GM13977 (cell line): ENCODE data around the gene MCM5.
"Not testable (repeated sequence)": the region's sequence is repeated elsewhere in the genome, so short reads cannot be mapped to it uniquely, and the experiment has no call there.

Source experiments
- DNase-seq: peaks from one replicate; pipeline ENCODE4 v3.0.0; 2012; ENCODE audit warnings: low spot score
- CTCF ChIP-seq: IDR thresholded peaks from 2 replicates; pipeline ENCODE4 v1.5.1; 2012; ENCODE audit warnings: mild to moderate bottlenecking, control low read depth; ENCODE audit not compliant: insufficient read depth; ENCODE audit errors: extremely low read depth, missing control alignments
- in situ Hi-C: fragments of 300-500 bp; cut with MboI; formaldehyde crosslinking; loops from one replicate; pipeline ENCODE4 v1.12.0; 2022; ENCODE audit warnings: low sequenced_read_pairs, low pct_unique_long_range_greater_than_20kb, mixed read lengths, inconsistent platforms; ENCODE audit not compliant: unreplicated experiment

MCM5 gene

GRCh38 chr22:35357883-35358621, 41.9 kb upstream of the MCM5 start:
- TF ChIP-seq CTCF, result no peak
- in situ Hi-C loops, result loop anchor here (10.0 kb wide), 2 partner anchors 227 to 767 kb away; no protein-coding TSS in a partner anchor
- no peak for DNase-seq

GRCh38 chr22:35359380-35360065, 40.4 kb upstream of the MCM5 start:
- TF ChIP-seq CTCF, result no peak
- DNase-seq, result no peak
- in situ Hi-C loops, result loop anchor here (10.0 kb wide), 2 partner anchors 225 to 765 kb away; no protein-coding TSS in a partner anchor

GRCh38 chr22:35361001-35361558, 38.9 kb upstream of the MCM5 start:
- no peak for DNase-seq
- TF ChIP-seq CTCF, result no peak
- in situ Hi-C loops, result no loop called here

GRCh38 chr22:35363566-35364086, 36.3 kb upstream of the MCM5 start:
- TF ChIP-seq CTCF, result no peak
- in situ Hi-C loops, result no loop called here

GRCh38 chr22:35364230-35364629, 35.7 kb upstream of the MCM5 start:
- in situ Hi-C loops, DNase-seq: not testable (repeated sequence)

More at GRCh38 chr22:35363566-35364086, 36.3 kb upstream of the MCM5 start:
- no peak for DNase-seq

GRCh38 chr22:35367331-35367886, 32.5 kb upstream of the MCM5 start:
- no peak for DNase-seq
- peak; percentile 14 for TF ChIP-seq CTCF
- in situ Hi-C loops, result no loop called here
